ENCODE data around the gene DYNLT4.

Gene DYNLT4, protein sequence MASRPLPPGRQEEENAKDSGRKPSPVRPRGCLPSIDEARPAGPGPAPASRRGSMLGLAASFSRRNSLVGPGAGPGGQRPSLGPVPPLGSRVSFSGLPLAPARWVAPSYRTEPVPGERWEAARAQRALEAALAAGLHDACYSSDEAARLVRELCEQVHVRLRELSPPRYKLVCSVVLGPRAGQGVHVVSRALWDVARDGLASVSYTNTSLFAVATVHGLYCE

DNA sequence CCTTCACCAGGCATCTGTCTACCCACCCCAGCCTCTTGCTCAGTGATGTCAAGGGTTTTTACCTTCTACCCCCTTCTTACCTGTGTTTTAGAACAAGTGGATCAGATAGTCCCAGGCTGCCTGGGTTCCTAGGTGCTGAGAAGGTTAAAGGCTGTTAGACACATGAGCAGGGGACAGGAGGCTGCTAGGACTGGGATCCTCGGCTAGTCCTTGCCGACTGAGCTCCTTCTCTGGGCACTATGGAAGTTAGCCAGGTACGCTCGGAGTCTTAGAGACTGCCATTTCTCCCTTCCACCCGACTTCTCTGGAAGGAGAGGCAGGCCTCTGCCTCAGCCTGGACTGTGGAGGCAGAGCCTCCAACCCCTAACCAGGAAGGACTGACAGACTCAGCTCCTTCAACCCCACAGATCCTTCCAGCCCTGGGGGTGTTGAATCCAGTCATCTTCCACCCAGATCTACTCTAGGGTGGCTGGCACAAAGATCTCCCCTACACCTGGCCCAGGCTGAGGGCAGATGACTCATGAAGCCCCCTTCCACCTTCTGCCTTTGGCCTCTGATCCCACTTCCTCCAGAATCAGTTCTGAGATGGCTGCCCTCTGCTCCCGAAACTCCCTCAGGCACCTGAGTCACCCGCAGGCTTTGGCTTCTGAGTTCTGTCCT lies at the start of gene DYNLT4:
Gene DYNLT4, minus strand, starts transcription at position 648 of the 660 bp plus-strand sequence. CDS start 683 bp downstream, outside the sequence.
- DNase-seq (ENCODE audit: low read depth in 2 of 2): no peak
- TF ChIP-seq, protein P1, sequence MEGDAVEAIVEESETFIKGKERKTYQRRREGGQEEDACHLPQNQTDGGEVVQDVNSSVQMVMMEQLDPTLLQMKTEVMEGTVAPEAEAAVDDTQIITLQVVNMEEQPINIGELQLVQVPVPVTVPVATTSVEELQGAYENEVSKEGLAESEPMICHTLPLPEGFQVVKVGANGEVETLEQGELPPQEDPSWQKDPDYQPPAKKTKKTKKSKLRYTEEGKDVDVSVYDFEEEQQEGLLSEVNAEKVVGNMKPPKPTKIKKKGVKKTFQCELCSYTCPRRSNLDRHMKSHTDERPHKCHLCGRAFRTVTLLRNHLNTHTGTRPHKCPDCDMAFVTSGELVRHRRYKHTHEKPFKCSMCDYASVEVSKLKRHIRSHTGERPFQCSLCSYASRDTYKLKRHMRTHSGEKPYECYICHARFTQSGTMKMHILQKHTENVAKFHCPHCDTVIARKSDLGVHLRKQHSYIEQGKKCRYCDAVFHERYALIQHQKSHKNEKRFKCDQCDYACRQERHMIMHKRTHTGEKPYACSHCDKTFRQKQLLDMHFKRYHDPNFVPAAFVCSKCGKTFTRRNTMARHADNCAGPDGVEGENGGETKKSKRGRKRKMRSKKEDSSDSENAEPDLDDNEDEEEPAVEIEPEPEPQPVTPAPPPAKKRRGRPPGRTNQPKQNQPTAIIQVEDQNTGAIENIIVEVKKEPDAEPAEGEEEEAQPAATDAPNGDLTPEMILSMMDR (IDR thresholded peaks at IDR 0.05; ENCODE audit: low read depth, low read length): no peak
- H3K4me3 ChIP-seq (replicated peaks in 1 of 2; ENCODE audit: low read depth in 2 of 2, low read length in 2 of 2): peak within 1 kb of the TSS in 1 of 2 donors; percentile 57

DNA sequence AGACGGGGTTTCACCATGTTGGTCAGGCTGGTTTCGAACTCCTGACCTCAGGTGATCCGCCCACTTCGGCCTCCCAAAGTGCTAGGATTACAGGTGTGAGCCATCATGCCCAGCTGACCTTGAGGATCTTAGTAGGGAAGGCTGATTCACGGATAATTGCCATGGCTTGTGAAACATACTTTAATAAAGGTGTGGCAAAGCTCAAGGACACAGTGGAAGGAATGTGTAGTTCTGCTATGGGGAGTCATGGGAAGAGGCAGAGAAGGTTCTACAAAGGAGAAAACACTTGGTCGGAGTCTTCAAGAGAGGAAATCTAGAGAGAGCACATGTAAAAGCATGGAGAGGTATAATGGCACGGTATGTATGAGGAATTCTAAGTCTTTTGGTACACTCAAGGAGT lies 48.6 kb upstream of the DYNLT4 start:
- no peak for DNase-seq (ENCODE audit: low read depth in 2 of 2)
- TF ChIP-seq, protein P1 (IDR thresholded peaks at IDR 0.05; ENCODE audit: low read depth, low read length): no peak

GRCh38 chr1:44854970-44855369 lies 47.8 kb upstream of the DYNLT4 start:
- no peak for DNase-seq (ENCODE audit: low read depth in 2 of 2)
- TF ChIP-seq, protein P1 (IDR thresholded peaks at IDR 0.05; ENCODE audit: low read depth, low read length): no peak
- H3K4me3 ChIP-seq (replicated peaks in 1 of 2; ENCODE audit: low read depth in 2 of 2, low read length in 2 of 2): no peak overlapping the region

More for the DNA sequence above, 48.6 kb upstream of the DYNLT4 start:
- H3K4me3 ChIP-seq (replicated peaks in 1 of 2; ENCODE audit: low read depth in 2 of 2, low read length in 2 of 2): no peak overlapping the region

DNA sequence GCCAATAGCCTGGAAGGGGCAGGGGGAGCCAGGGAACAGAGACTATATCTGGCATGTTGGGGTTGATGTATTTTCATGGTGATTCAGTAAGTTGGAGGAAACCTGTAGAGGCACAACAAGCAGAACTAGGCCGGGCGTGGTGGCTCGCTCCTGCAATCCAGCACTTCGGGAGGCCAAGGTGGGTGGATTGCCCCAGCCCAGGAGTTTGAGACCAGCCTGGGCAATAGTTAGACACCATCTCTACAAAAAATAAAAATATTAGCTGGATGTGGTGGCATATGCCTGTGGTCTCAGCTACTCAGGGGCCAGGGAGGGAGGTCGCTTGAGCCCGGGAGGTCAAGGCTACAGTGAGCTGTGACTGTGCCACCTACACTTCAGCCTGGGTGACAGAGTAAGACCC lies 46.0 kb upstream of the DYNLT4 start:
- TF ChIP-seq, protein P1 (IDR thresholded peaks at IDR 0.05; ENCODE audit: low read depth, low read length): no peak
- no peak for DNase-seq (ENCODE audit: low read depth in 2 of 2)
- no peak overlapping the region for H3K4me3 ChIP-seq (replicated peaks in 1 of 2; ENCODE audit: low read depth in 2 of 2, low read length in 2 of 2)

DNA sequence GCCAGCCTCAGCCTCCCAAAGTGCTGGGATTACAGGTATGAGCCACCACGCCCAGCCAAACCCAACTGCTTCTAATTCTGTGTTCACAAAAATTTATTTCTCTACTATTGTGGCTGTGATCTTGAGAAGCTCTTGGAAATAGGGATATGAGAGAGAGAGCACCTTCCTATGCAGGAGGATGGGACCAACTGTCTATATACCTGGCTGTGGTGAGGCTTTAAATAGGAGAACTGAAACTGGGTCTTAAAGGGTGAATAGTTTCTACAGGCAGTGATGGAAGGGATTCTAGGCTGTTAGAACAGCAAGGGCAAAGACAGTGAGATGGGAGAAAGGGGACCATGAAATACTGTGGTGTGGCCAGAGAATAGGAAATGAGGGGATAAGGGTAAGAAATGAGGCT lies 44.2 kb upstream of the DYNLT4 start:
- TF ChIP-seq, protein P1 (IDR thresholded peaks at IDR 0.05; ENCODE audit: low read depth, low read length): no peak
- no peak for DNase-seq (ENCODE audit: low read depth in 2 of 2)
- no peak overlapping the region for H3K4me3 ChIP-seq (replicated peaks in 1 of 2; ENCODE audit: low read depth in 2 of 2, low read length in 2 of 2)

DNA sequence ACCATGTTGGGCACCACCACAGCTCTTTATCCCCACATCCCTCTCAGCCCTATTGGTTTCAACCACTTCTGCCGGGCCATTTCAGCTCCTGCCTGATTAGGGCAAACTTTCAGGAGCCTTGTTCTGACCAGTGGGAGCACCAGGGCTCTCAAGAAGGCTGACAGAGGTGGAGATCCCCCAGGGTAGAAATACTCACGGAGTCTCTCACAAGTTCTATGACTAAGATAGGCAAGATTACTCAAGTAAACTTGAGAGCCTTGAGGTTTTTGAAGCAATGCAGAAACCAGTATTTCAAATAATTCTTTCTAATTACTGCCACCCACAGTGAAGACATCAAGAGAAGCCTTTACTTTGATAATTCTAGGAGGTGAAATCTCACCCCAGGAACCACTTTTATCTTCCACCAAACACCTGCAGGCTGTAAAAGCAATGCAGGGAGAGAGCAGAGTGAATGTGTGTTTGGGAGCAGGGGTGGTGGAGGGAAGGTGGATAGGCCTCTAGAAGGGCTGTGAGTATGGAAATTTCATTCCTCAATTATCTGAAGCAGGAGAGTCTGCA lies 42.5 kb upstream of the DYNLT4 start:
- TF ChIP-seq, protein P1 (IDR thresholded peaks at IDR 0.05; ENCODE audit: low read depth, low read length): no peak
- H3K4me3 ChIP-seq (replicated peaks in 1 of 2; ENCODE audit: low read depth in 2 of 2, low read length in 2 of 2): no peak overlapping the region
- DNase-seq (ENCODE audit: low read depth in 2 of 2): no peak

All from cardiac fibroblast (primary cell).